ENCODE data around the gene SCG5.

Gene SCG5

GRCh38 chr15:32657941-32658340, 16.4 kb downstream of the SCG5 start:
- in situ Hi-C loops (cut with MboI; ENCODE audit: low sequenced_read_pairs): loop anchor here (25.0 kb wide), 1 partner anchor 279 kb away; no protein-coding TSS in a partner anchor

- in situ Hi-C loops (cut with MboI; ENCODE audit: low sequenced_read_pairs): loop anchor here (25.0 kb wide), 1 partner anchor 278 kb away; no protein-coding TSS in a partner anchor
Observed at GRCh38 chr15:32659340-32660155, 18.0 kb downstream of the SCG5 start.

DNA sequence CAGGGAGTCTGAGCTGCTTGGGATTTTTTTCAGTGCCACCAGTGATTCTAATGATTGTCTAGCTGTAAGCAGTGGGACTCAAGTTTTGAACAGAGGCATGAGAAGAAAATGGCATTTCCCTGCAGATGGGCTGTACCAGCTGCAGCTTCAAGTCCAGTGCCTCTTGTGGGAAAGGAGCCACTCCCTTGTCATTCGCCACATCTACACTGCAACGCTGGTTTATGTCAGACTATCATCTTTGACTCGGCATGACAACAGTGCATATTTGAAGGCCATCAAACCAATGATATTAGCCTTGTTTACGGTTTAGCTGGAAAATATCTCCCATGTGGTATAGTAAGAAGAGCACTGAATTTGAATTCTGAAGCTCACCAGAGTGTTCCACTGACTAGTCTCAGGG, 22.2 kb downstream of the SCG5 start:
- in situ Hi-C loops (cut with MboI; ENCODE audit: low sequenced_read_pairs): loop anchor here (25.0 kb wide), 1 partner anchor 274 kb away; no protein-coding TSS in a partner anchor

DNA sequence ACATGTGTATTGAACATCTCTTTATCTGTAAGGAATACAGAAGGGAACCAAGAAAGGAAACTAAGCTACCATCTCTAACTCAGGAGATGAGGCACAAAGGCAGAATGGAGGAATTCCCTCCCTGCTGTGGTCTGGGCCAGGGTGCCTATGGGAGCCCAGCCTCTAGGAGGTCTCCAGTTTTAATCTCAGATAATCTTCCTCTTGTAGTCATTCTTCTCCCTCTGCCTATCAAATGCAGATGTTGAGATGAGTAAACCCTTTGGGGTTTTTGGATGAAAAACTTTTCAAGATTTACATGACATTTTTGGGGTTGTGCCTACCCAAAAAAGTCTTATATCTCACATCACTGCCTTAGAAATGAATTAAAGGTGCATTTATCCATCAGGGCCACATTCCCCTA, 23.3 kb downstream of the SCG5 start:
- in situ Hi-C loops (cut with MboI; ENCODE audit: low sequenced_read_pairs): loop anchor here (25.0 kb wide), 1 partner anchor 273 kb away; no protein-coding TSS in a partner anchor

GRCh38 chr15:32667321-32667720, 25.8 kb downstream of the SCG5 start:
- in situ Hi-C loops (cut with MboI; ENCODE audit: low sequenced_read_pairs): loop anchor here (25.0 kb wide), 1 partner anchor 270 kb away; no protein-coding TSS in a partner anchor

DNA sequence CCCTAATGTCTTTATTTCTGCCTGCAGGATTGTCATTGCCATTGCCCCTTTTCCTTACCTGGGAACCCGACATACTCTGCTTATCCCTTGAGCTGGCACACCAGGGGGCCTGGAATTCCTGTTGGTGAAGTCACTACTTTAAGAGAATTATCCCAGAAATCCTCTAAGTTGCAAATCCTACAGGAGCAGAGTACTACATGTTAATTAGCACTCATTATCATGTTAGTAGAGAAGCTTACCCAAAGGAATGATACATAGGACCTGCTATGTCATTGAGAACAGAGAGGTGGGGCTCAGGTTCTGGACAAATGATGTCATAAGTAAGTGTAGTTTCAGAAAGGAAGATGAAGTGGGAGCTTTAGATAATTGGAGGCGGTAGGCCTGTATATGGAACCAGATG, 27.4 kb downstream of the SCG5 start:
- in situ Hi-C loops (cut with MboI; ENCODE audit: low sequenced_read_pairs): loop anchor here (25.0 kb wide), 1 partner anchor 268 kb away; no protein-coding TSS in a partner anchor

GRCh38 chr15:32669896-32670611, 28.5 kb downstream of the SCG5 start:
- in situ Hi-C loops (cut with MboI; ENCODE audit: low sequenced_read_pairs): loop anchor here (25.0 kb wide), 1 partner anchor 267 kb away; no protein-coding TSS in a partner anchor

- in situ Hi-C loops (cut with MboI; ENCODE audit: low sequenced_read_pairs): loop anchor here (25.0 kb wide), 1 partner anchor 267 kb away; no protein-coding TSS in a partner anchor
Observed at GRCh38 chr15:32670623-32671022, 29.1 kb downstream of the SCG5 start.

DNA sequence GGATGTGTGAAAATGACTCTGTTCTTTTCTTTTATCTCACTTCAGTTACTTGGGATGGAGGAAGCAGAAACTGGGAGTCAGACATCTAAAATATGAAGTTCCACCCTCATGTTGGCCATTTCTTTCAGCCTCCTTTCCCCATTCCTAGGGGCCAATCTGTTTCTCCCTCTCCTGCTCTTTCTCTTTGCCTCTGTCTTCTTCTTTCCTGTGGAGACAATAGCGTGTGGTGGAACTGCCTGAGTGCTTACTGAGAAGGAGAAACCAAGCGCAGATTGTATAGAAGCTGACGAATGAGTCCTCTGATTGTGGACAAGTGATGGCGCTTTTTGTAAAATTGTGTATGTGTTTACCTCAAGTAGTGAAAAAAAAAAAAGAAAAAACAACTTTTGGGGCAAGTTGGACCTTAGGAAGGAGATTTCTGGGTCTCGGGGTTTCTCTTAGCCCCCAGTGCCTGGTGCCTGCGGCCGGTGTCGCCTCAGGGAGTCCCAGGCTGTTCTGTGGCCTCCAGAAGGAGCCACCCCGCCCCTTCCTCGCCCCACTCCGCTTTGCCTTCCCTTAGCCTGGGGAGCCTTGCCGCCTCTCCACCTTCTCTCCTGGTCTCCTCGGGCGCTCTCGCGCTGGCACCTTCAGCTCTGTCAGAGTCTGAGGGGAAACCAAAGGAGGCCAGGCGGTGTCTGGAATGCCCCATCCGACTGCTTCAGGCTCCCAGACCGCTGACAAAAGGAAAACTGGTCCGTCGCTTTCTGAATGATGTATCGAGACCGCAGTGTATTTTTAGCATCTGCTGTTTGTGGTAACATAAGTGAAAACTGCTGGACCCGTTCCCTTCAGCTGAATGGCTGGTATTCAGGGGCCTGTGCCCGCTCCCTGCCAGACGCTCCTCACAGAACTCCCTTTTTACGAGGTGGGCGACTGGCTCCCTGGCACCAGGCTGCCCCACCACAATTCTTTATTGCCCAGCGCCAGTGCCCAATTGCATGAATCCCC, 30.1 kb downstream of the SCG5 start:
- in situ Hi-C loops (cut with MboI; ENCODE audit: low sequenced_read_pairs): loop anchor here (25.0 kb wide), 1 partner anchor 266 kb away; no protein-coding TSS in a partner anchor

DNA sequence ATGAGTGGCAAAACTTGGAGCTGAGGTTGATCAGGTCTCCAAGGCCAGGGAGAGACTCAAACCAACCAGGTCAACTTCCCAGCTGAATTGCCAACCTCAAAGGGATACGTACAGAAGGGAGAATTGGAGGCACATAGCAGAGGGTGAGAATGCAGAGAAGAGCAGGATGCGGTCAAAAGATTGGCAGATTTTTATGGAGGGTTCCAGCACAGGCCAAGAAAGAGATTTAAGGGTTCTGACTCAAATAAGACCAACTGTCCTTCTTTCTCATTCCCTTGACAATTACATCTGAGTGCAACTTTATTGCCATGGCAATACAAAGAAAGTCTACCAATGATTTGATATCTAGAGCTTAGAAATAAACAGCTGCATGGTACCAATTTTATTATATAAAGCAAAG, 33.2 kb downstream of the SCG5 start:
- in situ Hi-C loops (cut with MboI; ENCODE audit: low sequenced_read_pairs): loop anchor here (25.0 kb wide), 1 partner anchor 263 kb away; no protein-coding TSS in a partner anchor

DNA sequence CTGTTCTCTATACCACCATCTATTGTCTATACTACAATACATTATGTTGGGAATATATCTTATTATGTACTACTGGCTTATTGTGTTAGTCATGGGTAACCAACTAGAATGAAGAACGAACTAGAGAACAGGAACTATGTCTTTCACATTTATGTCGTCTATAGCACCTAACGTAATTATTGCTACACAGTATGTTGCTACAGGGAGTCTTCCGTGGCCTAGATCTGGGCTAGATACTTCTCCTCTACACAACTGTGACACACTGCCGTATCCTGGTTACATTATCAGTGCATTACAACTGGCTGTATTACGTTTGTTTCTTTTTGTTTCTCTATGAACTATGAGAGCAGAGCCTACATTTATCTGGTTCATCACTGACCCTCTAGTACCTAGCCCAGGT, 34.0 kb downstream of the SCG5 start:
- in situ Hi-C loops (cut with MboI; ENCODE audit: low sequenced_read_pairs): no loop called here

DNA sequence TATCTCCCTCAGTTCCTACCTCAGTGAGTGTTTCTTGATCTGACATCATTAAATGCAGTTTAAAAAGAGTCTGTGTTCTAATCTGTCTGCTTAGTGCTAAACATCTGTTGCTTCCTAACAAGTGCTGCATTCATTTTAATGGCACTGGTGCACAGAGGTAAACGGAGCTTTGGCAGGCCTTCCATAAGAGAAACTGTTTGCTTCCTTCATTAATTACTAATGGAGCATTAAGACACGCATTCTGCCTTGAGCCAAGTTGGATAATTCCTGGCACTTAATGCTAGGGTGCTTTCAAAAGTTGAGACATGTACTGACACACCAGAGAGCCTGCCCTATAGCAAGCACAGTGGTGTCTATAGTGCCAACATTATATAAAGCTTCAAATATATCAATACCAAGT, 34.7 kb downstream of the SCG5 start:
- in situ Hi-C loops (cut with MboI; ENCODE audit: low sequenced_read_pairs): no loop called here

DNA sequence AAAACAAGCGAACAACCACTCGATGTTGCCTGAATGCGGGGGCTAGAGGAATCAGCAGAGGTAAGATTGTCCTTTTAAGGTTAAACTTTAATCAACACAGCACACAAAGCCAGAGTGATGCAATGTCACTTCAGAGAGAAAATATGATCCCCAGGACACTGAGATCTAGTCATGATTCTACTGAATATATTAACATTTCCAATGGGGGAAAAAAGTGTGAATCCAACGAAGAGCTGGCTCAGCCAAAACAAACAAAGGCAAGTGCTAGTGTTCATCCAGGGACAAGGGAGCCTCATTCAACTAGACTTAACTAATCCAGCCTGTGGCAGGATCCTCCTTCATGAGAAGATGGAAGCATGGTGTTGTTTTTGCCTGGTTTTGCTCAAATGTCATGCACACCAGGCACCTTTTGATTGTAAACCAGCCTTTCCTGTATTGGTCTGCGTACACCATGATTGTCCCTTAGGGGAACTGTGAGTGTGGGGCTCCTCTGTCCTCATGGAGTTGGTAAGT, 35.8 kb downstream of the SCG5 start:
- in situ Hi-C loops (cut with MboI; ENCODE audit: low sequenced_read_pairs): no loop called here

- in situ Hi-C loops (cut with MboI; ENCODE audit: low sequenced_read_pairs): no loop called here
Observed at GRCh38 chr15:32679298-32679690, 37.8 kb downstream of the SCG5 start.

DNA sequence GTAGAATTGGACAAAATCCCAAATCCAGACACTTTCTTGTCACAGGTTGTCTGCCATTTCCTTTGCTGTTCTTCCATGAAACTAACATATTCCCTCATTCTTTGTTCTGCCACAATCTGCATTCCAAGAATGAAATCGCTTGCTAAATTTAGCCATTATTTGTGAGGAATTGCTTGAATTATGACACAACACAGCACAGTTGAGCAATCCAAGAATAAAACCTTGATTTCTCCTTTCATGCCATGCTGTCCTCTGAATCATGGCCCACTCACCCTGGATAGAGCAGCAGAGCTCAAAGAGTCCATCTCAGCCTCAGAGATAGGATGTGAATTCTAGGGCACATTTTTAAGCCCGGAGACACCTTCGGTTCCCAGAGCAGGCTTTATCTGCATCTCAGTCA, 41.1 kb downstream of the SCG5 start:
- in situ Hi-C loops (cut with MboI; ENCODE audit: low sequenced_read_pairs): no loop called here

GRCh38 chr15:32682977-32683630, 41.6 kb downstream of the SCG5 start:
- in situ Hi-C loops (cut with MboI; ENCODE audit: low sequenced_read_pairs): no loop called here

DNA sequence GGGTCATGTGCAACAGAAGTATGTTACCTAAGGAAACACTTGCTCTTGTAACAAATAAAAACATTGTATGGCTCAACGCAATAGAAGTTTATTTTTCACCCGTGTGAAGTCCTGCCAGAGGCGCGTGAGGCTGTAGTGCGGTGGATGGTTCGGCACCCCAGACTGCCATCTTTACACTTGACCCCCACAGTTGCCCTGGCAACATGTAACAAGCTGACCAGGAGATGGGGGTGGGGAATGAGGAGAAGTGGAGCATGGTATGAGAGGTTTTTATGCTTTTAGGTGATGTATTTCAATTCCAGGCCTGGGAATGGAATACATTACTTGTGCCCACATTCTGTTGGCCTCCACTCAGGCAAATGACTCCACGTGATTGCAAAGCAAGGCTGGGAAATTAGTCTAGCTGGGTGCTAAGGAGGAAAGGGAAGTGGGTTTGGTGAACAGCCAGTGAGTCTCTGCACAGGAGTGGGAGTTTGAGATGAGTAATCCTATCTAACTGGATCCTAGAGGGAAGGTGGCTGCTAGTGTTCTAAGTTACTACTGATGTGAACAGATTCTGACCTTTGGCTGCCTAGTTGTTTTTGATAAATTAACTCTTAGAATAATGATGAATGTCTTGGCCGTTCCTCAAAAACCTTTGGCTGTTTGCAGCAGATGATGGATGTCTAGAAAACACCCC, 42.5 kb downstream of the SCG5 start:
- in situ Hi-C loops (cut with MboI; ENCODE audit: low sequenced_read_pairs): no loop called here

DNA sequence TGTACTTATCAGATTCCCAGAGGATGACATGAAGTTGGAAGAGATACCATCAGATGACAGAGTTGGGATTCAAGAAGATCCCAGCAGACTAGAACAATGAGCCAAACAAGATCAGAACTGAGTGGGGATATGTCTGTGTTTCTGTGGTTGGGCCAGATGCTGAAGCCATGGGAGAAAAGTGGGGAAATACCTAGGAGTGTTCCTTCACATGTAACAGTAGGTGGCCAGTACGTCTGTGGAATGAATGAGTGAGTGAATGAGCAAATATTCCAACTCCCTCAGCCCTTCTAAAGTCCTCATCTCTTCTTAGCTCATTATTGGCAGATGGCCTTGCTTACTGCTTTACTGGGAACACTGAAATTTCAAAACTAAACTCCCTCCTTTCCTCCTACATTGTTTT, 44.1 kb downstream of the SCG5 start:
- in situ Hi-C loops (cut with MboI; ENCODE audit: low sequenced_read_pairs): no loop called here

GRCh38 chr15:32687556-32687955, 46.0 kb downstream of the SCG5 start:
- in situ Hi-C loops (cut with MboI; ENCODE audit: low sequenced_read_pairs): no loop called here

Measured in HL-60/S4 treated with phorbol 12-myristate 13-acetate at 8.2 ng/mL for 4 days and 3 days (cell line).